BLaER1 (cell line): ENCODE data around the gene PPP2R3B.
"Not testable (repeated sequence)": the region's sequence is repeated elsewhere in the genome, so short reads cannot be mapped to it uniquely, and the experiment has no call there.

ENCODE experiments used
- H3K27ac ChIP-seq: shearing (Covaris generic); formaldehyde crosslinking; 2 replicates; pipeline ENCODE4 v1.8.1; 2022
- H3K27me3 ChIP-seq: shearing (Covaris generic); formaldehyde crosslinking; 2 replicates; pipeline ENCODE4 v1.8.1; 2022
- H3K36me3 ChIP-seq: shearing (Covaris generic); formaldehyde crosslinking; 2 replicates; pipeline ENCODE4 v1.8.1; 2022
- H3K4me1 ChIP-seq: shearing (Covaris generic); formaldehyde crosslinking; 2 replicates; pipeline ENCODE4 v1.8.1; 2022
- H3K4me2 ChIP-seq: shearing (Covaris generic); formaldehyde crosslinking; 2 replicates; pipeline ENCODE4 v1.8.1; 2022
- H3K4me3 ChIP-seq: shearing (Covaris generic); formaldehyde crosslinking; 2 replicates; pipeline ENCODE4 v1.8.1; 2022
- H3K9ac ChIP-seq: shearing (Covaris generic); formaldehyde crosslinking; 2 replicates; pipeline ENCODE4 v1.8.1; 2022
- H3K9me3 ChIP-seq: shearing (Covaris generic); formaldehyde crosslinking; 2 replicates; pipeline ENCODE4 v1.8.1; 2022
- H4K20me1 ChIP-seq: shearing (Covaris generic); formaldehyde crosslinking; 2 replicates; pipeline ENCODE4 v1.8.1; 2022
- Cebpa-rat ChIP-seq: shearing (Covaris generic); IDR thresholded peaks from 2 replicates; pipeline ENCODE4 v1.8.1; 2022

PPP2R3B gene

GRCh38 chrX:386768-387575 lies at the start of gene PPP2R3B:
PPP2R3B (minus strand) TSS chrX:386907; CDS start chrX:386691, 216 bp downstream.
- no peak for TF ChIP-seq Cebpa-rat
- Histone ChIP-seq H3K4me3 (peak within 1 kb of the TSS; percentile 87), H3K9ac (peak within 1 kb of the TSS; percentile 99), H3K9me3 (no peaks in the 10 kb centered on the region), H3K36me3 (peaks cover 8% of the 10 kb centered on the region; the same call in 1 of the 2 replicates), H3K27ac (peak within 1 kb of the TSS; percentile 99), H4K20me1 (0 out of 2 replicates have a peak, but pooled peaks cover 8% of the 10 kb centered on the region), H3K4me2 (peak within 1 kb of the TSS; percentile 93), H3K4me1 (peaks cover 25% of the 10 kb centered on the region), H3K27me3 (no peaks in the 10 kb centered on the region)

- no peaks in the 10 kb centered on the region for H3K9me3 ChIP-seq
- no peaks in the 10 kb centered on the region for H4K20me1 ChIP-seq
- no peak for TF ChIP-seq Cebpa-rat
These were observed 48.9 kb upstream of the PPP2R3B start for GRCh38 chrX:435536-436122.

GRCh38 chrX:434946-435345 lies 48.2 kb upstream of the PPP2R3B start:
- 0 out of 2 replicates have a peak, but pooled peaks cover 6% of the 10 kb centered on the region for H3K27me3 ChIP-seq
- no peak overlapping the region for H3K9ac ChIP-seq
- H3K36me3 ChIP-seq, result no peaks in the 10 kb centered on the region
- no peak for TF ChIP-seq Cebpa-rat
- H3K27ac ChIP-seq, result no peak overlapping the region
- peaks cover 12% of the 10 kb centered on the region for H3K4me1 ChIP-seq
- no peak overlapping the region for H3K4me3 ChIP-seq
- H3K4me2 ChIP-seq, result no peak overlapping the region
- H3K9me3 ChIP-seq, result no peaks in the 10 kb centered on the region
- H4K20me1 ChIP-seq, result no peaks in the 10 kb centered on the region

More at GRCh38 chrX:435536-436122, 48.9 kb upstream of the PPP2R3B start:
- H3K9ac ChIP-seq, result no peak overlapping the region
- H3K27ac ChIP-seq, result no peak overlapping the region
- H3K4me2 ChIP-seq, result no peak overlapping the region
- peaks cover 12% of the 10 kb centered on the region for H3K4me1 ChIP-seq
- H3K27me3 ChIP-seq, result 0 out of 2 replicates have a peak, but pooled peaks cover 6% of the 10 kb centered on the region
- no peak overlapping the region for H3K4me3 ChIP-seq
- no peaks in the 10 kb centered on the region for H3K36me3 ChIP-seq

GRCh38 chrX:433771-434170 lies 47.1 kb upstream of the PPP2R3B start:
- H3K4me3 ChIP-seq, result no peak overlapping the region
- H3K4me1 ChIP-seq, result peaks cover 14% of the 10 kb centered on the region
- no peak overlapping the region for H3K9ac ChIP-seq
- no peaks in the 10 kb centered on the region for H4K20me1 ChIP-seq
- no peak overlapping the region for H3K27ac ChIP-seq
- peaks cover 14% of the 10 kb centered on the region; the same call in 1 of the 2 replicates for H3K27me3 ChIP-seq
- H3K4me2 ChIP-seq, result no peak overlapping the region
- H3K9me3 ChIP-seq, result no peaks in the 10 kb centered on the region
- no peak for TF ChIP-seq Cebpa-rat
- no peaks in the 10 kb centered on the region for H3K36me3 ChIP-seq

GRCh38 chrX:432666-433065 lies 46.0 kb upstream of the PPP2R3B start:
- H3K9me3 ChIP-seq, H4K20me1 ChIP-seq, H3K36me3 ChIP-seq, H3K9ac ChIP-seq, H3K27ac ChIP-seq, H3K4me2 ChIP-seq, H3K4me3 ChIP-seq: not testable (repeated sequence)
- Histone ChIP-seq H3K4me1 (peaks cover 12% of the 10 kb centered on the region), H3K27me3 (peaks cover 21% of the 10 kb centered on the region)

GRCh38 chrX:431492-432111 lies 44.9 kb upstream of the PPP2R3B start:
- Histone ChIP-seq H4K20me1 (no peaks in the 10 kb centered on the region), H3K9ac (no peak overlapping the region), H3K4me2 (no peak overlapping the region), H3K9me3 (no peaks in the 10 kb centered on the region), H3K4me3 (no peak overlapping the region), H3K27me3 (peaks cover 21% of the 10 kb centered on the region), H3K27ac (no peak overlapping the region), H3K36me3 (no peaks in the 10 kb centered on the region), H3K4me1 (peaks cover 10% of the 10 kb centered on the region; the same call in 1 of the 2 replicates)
- TF ChIP-seq Cebpa-rat, result no peak

- Histone ChIP-seq H3K9ac (no peak overlapping the region), H3K9me3 (no peaks in the 10 kb centered on the region), H3K4me1 (peaks cover 10% of the 10 kb centered on the region; the same call in 1 of the 2 replicates), H3K27me3 (peaks cover 21% of the 10 kb centered on the region), H3K4me3 (no peak overlapping the region), H4K20me1 (no peaks in the 10 kb centered on the region), H3K27ac (no peak overlapping the region), H3K4me2 (no peak overlapping the region), H3K36me3 (no peaks in the 10 kb centered on the region)
- TF ChIP-seq Cebpa-rat, result no peak
These were observed 44.3 kb upstream of the PPP2R3B start for GRCh38 chrX:431056-431455.

- H3K27me3 ChIP-seq, result peaks cover 21% of the 10 kb centered on the region
- H3K4me3 ChIP-seq, result no peak overlapping the region
- peaks cover 10% of the 10 kb centered on the region; the same call in 1 of the 2 replicates for H3K4me1 ChIP-seq
- H3K9me3 ChIP-seq, result no peaks in the 10 kb centered on the region
- H3K4me2 ChIP-seq, result no peak overlapping the region
- no peaks in the 10 kb centered on the region for H3K36me3 ChIP-seq
- no peak for TF ChIP-seq Cebpa-rat
- no peaks in the 10 kb centered on the region for H4K20me1 ChIP-seq
- H3K9ac ChIP-seq, result no peak overlapping the region
- no peak overlapping the region for H3K27ac ChIP-seq
These were observed 42.6 kb upstream of the PPP2R3B start for GRCh38 chrX:429266-429825.

- Histone ChIP-seq H3K27me3 (peaks cover 21% of the 10 kb centered on the region), H4K20me1 (no peaks in the 10 kb centered on the region), H3K4me1 (peaks cover 10% of the 10 kb centered on the region; the same call in 1 of the 2 replicates), H3K9me3 (no peaks in the 10 kb centered on the region), H3K4me3 (0 out of 2 replicates have a peak overlapping the region, but pooled peaks have one; percentile 25), H3K36me3 (no peaks in the 10 kb centered on the region), H3K9ac (no peak overlapping the region), H3K27ac (no peak overlapping the region), H3K4me2 (peak overlapping the region; percentile 63)
- TF ChIP-seq Cebpa-rat, result no peak
These were observed 41.4 kb upstream of the PPP2R3B start for GRCh38 chrX:427812-428725.
